HepG2 (cell line): ENCODE results near the gene TOMM20. TPM values are rescaled to one million over a fixed set of nuclear protein-coding genes. Genes with fewer than 3 reads are reported as not detected.

Experiments
- CC2D1A ChIP-seq: sonication (generic); formaldehyde crosslinking; IDR thresholded peaks from 2 replicates; pipeline ENCODE4 v1.8.1; 2023; ENCODE audit warnings: mild to moderate bottlenecking, missing genetic modification reagents
- DZIP1 ChIP-seq: sonication (generic); formaldehyde crosslinking; IDR thresholded peaks from 2 replicates; pipeline ENCODE4 v1.5.0; 2020; ENCODE audit warnings: mild to moderate bottlenecking, missing genetic modification reagents
- GZF1 ChIP-seq: sonication (generic); formaldehyde crosslinking; IDR thresholded peaks from 2 replicates; pipeline ENCODE4 v1.5.1; 2020; ENCODE audit warnings: mild to moderate bottlenecking, missing genetic modification reagents
- NR2F6 ChIP-seq, 2 experiments: IDR thresholded peaks; 2 replicates each; pipeline ENCODE4 v1.6.1; 2016; ENCODE audit warnings: antibody characterized with exemption in 1 of 2, mild to moderate bottlenecking in 1 of 2
- STAT6 ChIP-seq: sonication (generic); formaldehyde crosslinking; IDR thresholded peaks from 2 replicates; pipeline ENCODE4 v1.4.0; 2020; ENCODE audit warnings: missing genetic modification reagents, mild to moderate bottlenecking, borderline replicate concordance
- THAP9 ChIP-seq: sonication (generic); formaldehyde crosslinking; IDR thresholded peaks from 2 replicates; pipeline ENCODE4; 2020; ENCODE audit warnings: missing genetic modification reagents, mild to moderate bottlenecking, borderline replicate concordance
- U2AF1 ChIP-seq: fragments of 200-400 bp; formaldehyde crosslinking; optimal IDR thresholded peaks from 2 replicates; pipeline ENCODE3; 2017; ENCODE audit warnings: mild to moderate bottlenecking, low read depth, low read length
- U2AF2 ChIP-seq: fragments of 200-400 bp; formaldehyde crosslinking; IDR thresholded peaks from 2 replicates; pipeline ENCODE4 v1.6.1; 2017; ENCODE audit warnings: low read depth, mild to moderate bottlenecking, low read length
- ZBTB14 ChIP-seq: sonication (generic); formaldehyde crosslinking; IDR thresholded peaks from 2 replicates; pipeline ENCODE4 v1.4.0; 2020; ENCODE audit warnings: missing genetic modification reagents
- ZBTB8A ChIP-seq: sonication (generic); formaldehyde crosslinking; IDR thresholded peaks from 2 replicates; pipeline ENCODE4 v1.4.0; 2020; ENCODE audit warnings: mild to moderate bottlenecking, low read depth, missing genetic modification reagents, borderline replicate concordance
- ZFP91 ChIP-seq: sonication (generic); formaldehyde crosslinking; IDR thresholded peaks from 2 replicates; pipeline ENCODE4 v1.9.0; 2022; ENCODE audit warnings: missing genetic modification reagents, mild to moderate bottlenecking, borderline replicate concordance
- ZNF570 ChIP-seq: sonication (generic); formaldehyde crosslinking; IDR thresholded peaks from 2 replicates; pipeline ENCODE4 v1.4.0; 2020; ENCODE audit warnings: mild to moderate bottlenecking, missing genetic modification reagents, borderline replicate concordance
- ZNF605 ChIP-seq: sonication (generic); formaldehyde crosslinking; IDR thresholded peaks from 2 replicates; pipeline ENCODE4 v1.8.0; 2022; ENCODE audit warnings: mild to moderate bottlenecking, missing genetic modification reagents
- ZNF616 ChIP-seq: sonication (generic); formaldehyde crosslinking; IDR thresholded peaks from 2 replicates; pipeline ENCODE4 v1.5.0; 2020; ENCODE audit warnings: low read depth, mild to moderate bottlenecking, missing genetic modification reagents
- ZNF619 ChIP-seq: sonication (generic); formaldehyde crosslinking; IDR thresholded peaks from 2 replicates; pipeline ENCODE4 v1.4.0; 2020; ENCODE audit warnings: mild to moderate bottlenecking, missing genetic modification reagents
- ZNF883 ChIP-seq: sonication (generic); formaldehyde crosslinking; IDR thresholded peaks from 2 replicates; pipeline ENCODE4 v1.5.1; 2020; ENCODE audit warnings: mild to moderate bottlenecking, missing genetic modification reagents; ENCODE audit errors: not compliant biosample characterization
- polyA plus RNA-seq, 8 experiments: library from polyadenylated mRNA; depleted of rRNA in 3 of 8; stranded (reverse) in 7 of 8; unstranded in 1 of 8; fragments of >200 nt; fragmentation: Illumina TruSeq in 4 of 8; extraction: Trizol in 4 of 8; gene quantifications; 2 replicates each; pipeline versions ENCODE4 v1.2.1 to v1.2.3, GENCODE V29; 2011 to 2016; ENCODE audit warnings: low read depth in 4 of 8, missing spikeins in 1 of 8, mixed read lengths in 1 of 8; ENCODE audit not compliant: insufficient read depth in 1 of 8
- total RNA-seq, 5 experiments: library from RNA; depleted of rRNA; stranded (reverse); fragments of >200 nt; fragmentation: Illumina TruSeq; extraction: Trizol; gene quantifications; 2 replicates each; pipeline ENCODE4 v1.2.3, GENCODE V29; 2016; ENCODE audit warnings: low read depth in 1 of 5

The TOMM20 gene
- total and polyA plus RNA-seq, 2 of the 13 experiments (the other 11 are each of a cell fraction or from before 2014, with no cell fraction given): 153 to 376 TPM

GRCh38 chr1:235073968-235074522 is 54.6 kb downstream of the TOMM20 start (continued):
- TF ChIP-seq ZNF883 (CRISPR knock-in tag) (peak; percentile 27), CC2D1A (CRISPR knock-in tag) (no peak), U2AF2 (peak; percentile 81; the same call in 1 of the 2 replicates), U2AF1 (no peak), ZNF616 (CRISPR knock-in tag) (no peak; the same call in 1 of the 2 replicates), STAT6 (no peak), ZBTB14 (0 out of 2 replicates have a peak, but pooled peaks have one; percentile 22), THAP9 (no peak), DZIP1 (CRISPR knock-in tag) (0 out of 2 replicates have a peak, but pooled peaks have one; percentile 2), ZNF605 (CRISPR knock-in tag) (no peak), ZNF619 (CRISPR knock-in tag) (no peak), GZF1 (CRISPR knock-in tag) (no peak), ZNF570 (CRISPR knock-in tag) (no peak), NR2F6 (IDR thresholded peaks at IDR 0.05) (0 out of 2 replicates have a peak, but pooled peaks have one; percentile 3), NR2F6 (CRISPR knock-in tag; IDR thresholded peaks at IDR 0.05) (0 out of 2 replicates have a peak, but pooled peaks have one; percentile 11), ZFP91 (CRISPR knock-in tag) (peak; percentile 36; the same call in 1 of the 2 replicates), ZBTB8A (no peak)
